HG03280 (cell line): ENCODE results near the gene PARP16.
A peak's percentile ranks its signal among the peaks of the same experiment; 100 is the strongest.

ENCODE experiments used
- ATAC-seq: cut with Tn5 transposase; IDR thresholded peaks from one replicate; pipeline ENCODE4 v1.9.1; 2021; ENCODE audit warnings: mild to moderate bottlenecking, moderate library complexity; ENCODE audit not compliant: unreplicated experiment

PARP16 gene, protein sequence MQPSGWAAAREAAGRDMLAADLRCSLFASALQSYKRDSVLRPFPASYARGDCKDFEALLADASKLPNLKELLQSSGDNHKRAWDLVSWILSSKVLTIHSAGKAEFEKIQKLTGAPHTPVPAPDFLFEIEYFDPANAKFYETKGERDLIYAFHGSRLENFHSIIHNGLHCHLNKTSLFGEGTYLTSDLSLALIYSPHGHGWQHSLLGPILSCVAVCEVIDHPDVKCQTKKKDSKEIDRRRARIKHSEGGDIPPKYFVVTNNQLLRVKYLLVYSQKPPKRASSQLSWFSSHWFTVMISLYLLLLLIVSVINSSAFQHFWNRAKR

DNA sequence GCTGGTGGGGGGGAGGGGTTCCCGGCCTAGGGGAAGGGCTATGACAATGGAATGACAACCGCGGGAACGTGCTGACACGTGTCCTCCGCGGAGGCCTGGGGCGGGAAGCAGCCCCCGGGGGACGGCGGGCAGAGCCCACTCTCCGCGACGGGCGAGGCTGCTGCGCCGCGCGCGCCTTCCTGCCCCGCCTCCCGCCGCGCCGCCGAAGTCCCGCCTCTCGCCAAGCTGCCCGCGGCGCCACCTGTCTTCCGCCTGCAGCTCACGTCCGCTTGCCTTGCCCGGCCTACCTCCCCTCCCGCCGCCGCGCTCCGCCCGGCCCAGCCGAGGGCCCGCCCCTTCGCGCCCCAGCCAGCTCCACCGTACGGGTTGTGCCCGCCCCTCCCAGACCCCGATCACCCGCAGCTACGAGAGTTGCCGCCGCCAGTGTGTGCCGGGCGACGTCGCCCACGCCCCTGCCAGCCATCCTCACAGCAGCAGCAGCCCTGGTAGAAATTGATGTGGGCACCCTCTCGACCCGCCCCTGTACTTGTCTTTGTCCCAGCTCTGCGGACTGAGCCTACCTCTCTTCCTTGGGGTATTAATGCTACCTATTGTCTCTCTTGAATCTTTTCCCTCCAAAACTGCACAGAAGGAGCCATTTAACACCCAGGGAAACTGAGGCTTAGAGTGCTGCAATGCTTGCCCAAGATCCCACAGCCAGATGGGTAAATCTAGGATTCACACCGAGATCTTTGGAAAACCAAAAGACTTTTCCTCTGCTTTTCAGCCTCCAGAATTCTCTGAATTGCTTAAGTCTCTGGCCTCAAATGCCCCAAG lies at the start of gene PARP16:
Gene PARP16 (minus strand): TSS at position 180 of the 816 bp plus-strand sequence. CDS start 457 bp downstream, outside the sequence.
- ATAC-seq, result peak; percentile 93

GRCh38 chr15:65335278-65336055 lies 48.8 kb upstream of the PARP16 start:
- no peak for ATAC-seq

DNA sequence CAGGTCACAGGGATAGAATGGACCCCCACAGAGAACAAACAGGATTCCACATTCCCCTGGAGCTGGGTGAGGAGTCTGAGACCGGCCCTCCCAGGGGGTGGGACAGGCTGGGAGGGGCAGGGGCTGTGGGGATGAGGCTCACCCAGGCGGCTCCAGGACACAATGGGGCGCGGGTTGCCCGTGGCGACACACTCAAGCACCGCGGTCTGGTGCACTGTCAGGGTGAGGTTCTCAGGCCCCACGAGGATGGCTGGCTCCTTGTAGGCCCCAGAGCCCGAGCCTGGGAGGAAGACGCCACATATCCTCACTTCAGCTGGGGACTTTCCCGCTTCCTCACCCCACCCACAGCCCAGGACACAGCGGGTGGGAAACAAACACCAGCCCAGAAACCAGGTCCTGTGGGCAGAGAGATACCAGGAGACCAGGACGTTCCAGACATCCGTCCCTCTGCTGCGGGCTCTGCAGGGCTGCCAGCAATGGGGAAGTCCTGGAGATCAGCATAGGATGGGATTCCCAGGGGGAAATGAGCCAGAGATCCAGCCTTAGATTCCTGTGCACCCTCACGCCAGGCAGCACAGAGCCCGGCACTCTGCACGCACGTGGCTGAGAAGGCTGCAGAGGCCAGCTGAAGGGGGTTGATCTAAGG lies 48.0 kb upstream of the PARP16 start:
- ATAC-seq, result no peak

DNA sequence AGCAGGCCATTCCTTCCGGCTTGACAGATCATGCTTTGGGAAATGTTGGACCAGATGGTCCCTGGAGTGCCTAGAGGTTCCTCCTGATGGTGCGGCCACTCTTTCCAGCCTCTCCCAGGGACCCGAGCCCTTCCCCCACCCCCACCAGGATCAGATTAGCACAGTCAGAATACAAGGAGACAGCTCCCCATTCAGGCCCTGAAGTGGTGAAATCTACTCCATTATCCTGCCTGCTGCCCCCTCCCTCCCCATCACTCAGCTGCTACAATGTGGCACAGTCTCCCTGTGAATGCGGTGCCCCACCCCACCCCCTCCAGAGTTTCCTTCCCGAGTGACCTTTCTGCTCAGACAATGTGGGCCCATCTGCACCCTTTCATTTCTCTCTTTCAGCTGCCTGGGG lies 47.2 kb upstream of the PARP16 start:
- no peak for ATAC-seq

DNA sequence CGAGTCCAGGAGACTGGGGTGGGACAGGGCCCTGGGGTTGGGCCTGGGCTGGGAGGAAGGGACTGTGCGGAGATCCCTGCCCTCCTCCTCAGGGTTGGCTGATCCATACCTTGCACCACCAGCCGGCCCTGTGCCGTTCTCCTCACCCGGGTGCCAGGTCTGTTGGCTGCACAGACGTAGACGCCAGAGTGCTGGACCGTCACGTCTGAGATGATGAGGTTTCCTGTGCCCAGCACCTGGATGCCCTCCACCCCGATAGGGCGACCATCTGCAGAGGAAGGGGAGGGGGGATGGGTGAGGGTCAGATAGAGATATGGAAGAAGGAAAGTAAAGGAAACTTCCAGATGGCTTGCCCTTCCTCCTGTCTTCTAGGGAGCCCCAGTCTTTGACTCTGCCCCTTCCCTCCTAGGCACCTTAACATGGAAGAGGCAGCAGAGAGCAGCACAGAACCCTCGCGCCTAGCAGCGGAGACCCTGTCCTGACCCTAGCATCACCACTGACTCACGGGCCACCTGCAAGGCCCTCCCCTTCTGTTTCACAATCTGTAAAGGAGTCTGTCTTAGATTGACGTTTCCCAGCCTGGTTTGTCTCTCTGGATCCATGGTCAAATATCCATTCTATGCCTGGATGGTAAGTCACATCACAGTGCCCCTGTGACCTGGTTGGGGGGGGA lies 46.6 kb upstream of the PARP16 start:
- no peak for ATAC-seq

- ATAC-seq, result no peak
Measured at GRCh38 chr15:65332391-65333147, 45.9 kb upstream of the PARP16 start.

- ATAC-seq, result no peak
Measured at GRCh38 chr15:65331811-65332210, 45.1 kb upstream of the PARP16 start.

DNA sequence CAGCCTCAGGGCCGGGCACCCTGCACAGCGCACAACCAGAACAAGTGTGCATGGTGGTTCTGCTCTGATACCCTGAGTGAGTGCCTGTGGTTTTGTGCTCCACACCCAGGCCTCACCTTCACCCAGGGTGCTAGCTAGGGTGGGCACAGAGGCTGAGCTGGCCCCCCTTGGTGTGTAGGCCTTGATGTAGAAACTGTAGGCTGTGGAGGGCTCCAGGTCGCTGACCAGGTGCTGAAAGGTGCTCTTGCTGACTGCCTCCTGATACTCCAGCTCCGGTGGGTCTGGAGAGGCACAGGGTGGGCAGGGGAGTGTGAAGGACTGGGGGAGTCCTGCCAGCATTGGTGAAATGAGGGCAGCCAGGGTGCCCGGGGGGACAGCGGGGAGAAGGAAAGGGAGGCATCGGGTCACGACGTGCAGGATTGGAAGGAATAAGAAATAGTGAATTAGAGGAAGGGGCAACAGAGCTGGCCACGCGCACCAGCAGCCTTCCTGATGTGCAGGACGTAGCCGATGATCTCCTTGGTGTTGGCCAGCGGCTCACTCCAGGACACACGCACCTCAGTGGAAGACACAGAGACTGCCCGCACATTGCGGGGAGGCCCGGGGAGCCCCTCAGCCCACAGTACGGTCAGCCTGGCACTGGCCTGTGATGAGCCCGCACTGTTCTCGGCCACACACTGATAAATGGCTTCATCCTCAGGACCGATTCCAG lies 44.4 kb upstream of the PARP16 start:
- no peak for ATAC-seq

DNA sequence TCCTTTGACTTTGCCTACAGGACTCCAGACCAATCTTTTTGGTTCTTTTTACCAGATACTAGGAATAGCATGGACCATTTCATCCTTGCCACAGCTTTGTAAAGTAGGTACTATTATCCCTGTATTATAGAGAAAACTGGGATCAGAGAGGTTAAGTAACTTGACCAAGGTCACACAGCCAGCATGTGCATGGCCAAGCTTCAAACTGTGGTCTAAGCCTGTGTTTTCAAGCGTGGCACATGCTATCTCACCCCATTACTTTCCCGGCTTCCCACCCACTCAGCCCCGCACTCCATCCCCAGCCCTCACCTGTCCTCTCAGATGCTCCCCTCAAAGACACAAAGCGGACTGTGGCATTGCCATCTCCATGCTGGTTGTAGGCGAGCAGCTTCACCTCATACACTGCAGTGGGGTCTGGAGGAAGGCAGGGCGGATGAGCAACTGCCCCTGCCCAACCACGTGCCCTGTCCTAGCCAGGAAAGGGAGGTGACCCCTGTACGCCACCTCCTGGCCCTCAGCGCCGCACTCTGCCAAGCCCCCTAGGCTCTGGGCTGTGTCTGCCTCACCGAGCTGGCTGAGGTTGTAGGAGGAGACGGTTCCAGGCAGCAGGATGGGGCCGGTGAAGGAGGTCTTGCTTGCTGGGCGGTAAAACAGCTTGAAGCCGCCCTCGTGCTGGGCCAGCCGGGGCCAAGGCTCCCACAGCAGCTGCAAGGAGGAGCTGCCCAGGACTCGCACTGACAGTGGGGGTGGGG lies 43.5 kb upstream of the PARP16 start:
- no peak for ATAC-seq

DNA sequence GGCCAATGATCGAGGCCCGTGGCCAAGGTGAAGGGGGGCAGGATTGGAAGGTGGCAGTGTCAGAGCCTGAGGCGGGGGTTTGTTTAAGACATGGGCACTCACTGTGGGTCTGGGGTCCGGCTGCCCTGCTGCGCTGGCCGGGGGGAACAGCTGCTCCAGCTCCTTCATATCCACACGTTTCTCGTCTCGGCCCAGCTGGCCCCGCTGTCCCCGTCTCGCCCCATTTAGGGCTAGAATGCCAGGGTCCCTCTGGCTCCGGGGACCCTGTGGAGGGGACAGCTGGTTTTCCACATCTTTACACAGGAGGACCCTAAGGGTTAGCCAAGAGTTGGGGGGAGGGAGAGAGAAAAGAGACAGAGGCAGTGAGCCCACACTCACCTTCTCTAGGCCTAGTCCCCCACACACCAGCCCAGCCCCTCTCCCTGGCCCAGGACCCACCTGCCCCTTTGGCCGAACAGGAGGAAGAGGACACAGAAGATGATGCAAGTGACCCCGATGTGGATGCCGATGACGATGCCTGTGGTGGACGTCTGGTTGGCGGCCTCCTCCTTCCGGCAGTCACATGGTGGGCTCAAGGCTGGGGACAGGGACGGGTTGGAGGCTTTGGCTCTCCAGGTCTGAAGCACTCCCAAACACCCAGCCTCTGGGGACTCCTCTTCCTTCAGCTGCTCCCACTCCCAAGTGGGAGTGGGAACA lies 42.8 kb upstream of the PARP16 start:
- no peak for ATAC-seq

DNA sequence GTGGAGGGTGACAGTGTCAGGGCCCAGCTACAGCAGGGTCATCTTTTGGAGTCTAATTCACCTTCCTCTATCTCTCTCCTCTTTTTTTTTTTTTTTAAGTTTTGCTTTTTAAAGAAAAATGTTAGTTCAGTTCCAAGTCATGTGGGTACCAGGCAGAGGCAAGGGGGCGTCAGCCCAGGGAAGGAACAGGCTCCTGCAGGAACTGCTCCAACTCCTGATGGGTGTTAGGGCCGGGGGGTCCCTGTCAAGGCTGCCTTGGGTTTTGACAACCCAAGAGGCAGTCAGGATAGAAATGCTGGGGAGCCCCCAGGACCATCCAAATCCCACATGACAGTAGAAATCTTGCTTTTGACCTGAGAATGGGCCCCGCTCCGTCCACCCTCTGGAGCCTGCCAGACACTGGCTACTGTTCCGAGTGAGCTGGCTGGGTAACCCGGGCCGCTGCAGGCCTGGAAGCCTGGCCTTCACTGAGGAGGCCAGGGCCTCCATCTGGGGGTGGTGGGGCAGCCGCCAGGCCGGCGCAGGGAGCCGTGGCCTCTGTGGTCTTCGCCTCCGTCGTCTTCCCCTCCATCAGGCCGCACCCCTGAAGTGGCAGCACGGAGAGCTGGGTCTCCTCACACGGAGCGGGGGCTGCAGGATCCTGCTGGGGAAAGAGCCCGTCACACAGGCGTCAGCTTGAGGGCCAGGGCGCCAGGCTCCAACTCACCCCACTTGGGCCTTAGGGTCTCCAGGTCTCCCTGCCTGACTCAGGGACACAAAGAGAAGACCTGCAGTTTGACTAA lies 42.0 kb upstream of the PARP16 start:
- no peak for ATAC-seq

DNA sequence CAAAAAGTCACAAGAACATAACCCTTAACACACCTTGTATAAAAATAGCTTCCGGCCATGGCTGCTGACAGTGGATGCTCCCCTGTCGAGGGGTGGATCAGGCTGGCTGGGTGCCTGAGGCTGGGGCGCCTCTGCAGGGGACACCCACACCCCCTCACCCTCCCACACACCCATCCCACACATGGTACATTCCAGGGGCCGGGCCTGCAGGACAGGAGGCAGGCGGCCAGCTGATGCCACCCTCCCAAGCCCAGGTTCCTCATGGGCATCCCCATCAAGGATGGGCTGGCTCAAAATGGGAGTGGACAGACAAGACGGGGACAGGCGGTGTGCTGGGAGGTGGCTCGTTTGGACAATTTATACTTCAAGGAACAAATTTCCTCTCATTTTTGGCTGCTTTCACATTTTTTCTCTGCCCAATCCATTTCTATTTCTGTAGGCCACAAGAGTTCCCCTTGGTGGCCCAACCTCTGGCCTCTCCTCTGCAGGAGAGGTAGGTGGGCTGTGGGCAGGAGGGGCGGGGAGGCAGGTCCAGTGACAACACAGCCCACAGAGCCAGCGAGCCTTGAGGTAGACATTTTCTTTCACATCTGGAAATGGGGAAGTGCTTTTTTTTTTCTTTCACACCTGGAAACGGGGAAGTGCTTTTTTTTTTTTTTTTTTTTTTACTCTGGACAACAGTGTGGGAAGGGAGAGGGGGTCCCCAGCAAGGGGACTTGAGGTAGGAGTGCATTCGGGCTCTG lies 41.1 kb upstream of the PARP16 start:
- no peak for ATAC-seq

DNA sequence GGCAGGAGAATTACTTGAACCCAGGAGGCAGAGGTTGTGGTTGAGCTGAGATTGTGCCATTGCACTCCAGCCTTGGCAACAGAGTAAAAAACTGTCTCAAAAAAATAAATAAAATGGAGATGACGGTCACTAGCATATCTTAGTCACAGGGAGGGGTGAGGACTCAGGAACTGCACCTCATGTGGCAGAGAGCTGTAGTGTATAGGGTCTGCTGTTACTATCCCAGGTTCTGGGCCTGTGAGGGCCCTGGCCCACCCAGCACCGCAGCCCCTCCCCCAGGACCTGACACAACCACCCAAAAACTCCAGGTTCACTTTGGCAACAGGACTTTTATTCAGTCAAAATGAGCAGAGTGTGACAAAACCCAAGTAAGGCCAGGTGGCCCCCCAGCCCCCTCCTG lies 40.1 kb upstream of the PARP16 start:
- no peak for ATAC-seq

GRCh38 chr15:65326117-65326526 lies 39.4 kb upstream of the PARP16 start:
- ATAC-seq, result no peak

DNA sequence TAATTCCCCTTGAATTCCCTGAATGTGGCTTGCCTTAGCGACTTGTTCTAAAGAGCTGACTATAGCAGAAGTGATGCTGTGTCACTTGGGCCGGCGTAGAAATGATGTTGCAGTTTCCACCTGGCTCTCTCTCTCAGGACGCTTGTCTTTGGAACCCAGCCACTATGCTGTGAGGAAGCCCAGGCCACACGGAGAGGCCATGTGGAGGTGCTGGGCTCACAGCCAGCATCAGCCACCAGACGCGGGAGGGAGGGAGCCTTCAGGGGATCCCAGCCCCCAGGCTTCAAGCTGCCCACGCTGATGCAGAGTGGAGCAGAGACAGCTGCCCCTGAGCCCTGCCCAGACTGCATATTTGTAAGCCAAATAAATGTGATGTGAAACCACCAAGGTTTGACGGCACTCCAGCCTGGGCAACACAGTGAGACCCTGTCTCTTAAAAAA lies 36.4 kb upstream of the PARP16 start:
- ATAC-seq, result no peak

DNA sequence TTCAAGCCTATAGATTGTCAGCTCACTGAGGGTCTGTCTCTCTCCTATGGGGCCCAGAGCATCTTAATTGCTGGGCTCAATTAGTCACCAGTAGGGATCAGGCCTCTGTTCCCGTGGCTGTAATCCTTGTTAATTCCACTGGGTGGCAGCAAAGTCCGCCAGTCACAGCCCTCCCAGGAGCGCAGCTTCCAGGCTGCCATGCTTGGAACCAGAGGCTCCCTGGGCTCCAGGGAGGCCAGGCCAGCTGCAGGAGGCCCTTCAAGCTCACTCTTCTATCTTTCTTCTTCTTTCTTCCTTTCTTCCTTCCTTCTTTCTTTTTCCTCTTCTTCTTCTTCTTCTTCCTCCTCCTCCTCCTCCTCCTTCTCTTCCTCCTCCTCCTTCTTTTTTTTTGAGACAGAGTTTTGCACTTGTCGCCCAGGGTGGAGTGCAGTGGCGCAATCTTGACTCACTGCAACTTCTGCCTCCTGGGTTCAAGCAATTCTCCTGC lies 32.2 kb upstream of the PARP16 start:
- ATAC-seq, result peak; percentile 44
